ENCODE data around the gene LDLRAD4. TPM values are rescaled to one million over a fixed set of nuclear protein-coding genes. Genes with fewer than 3 reads are reported as not detected.

Gene LDLRAD4
- total and polyA plus RNA-seq, 9 of the 15 experiments (the other 6 are each of a cell fraction or from before 2014, with no cell fraction given): 0.01 TPM; not detected in 8

DNA sequence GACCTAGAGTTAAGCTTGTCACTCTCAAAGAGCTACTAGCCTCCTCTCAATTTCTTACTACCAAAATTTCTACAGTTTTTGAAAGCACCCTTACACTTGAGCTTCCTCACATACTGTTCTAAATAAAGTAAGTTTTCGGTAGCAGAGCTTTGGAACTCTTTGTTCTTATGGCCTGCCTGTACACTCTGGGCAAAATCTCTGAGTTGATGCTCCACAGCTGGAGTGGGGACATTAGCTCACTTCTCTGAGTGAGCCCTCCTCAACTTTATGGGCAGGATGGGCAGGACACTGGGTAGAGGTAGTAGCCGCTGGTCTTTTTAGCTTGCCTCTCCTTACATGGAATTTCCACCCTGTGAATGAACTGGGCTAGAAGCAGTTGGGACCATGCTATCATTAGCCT lies 380.0 kb downstream of the LDLRAD4 start:
- Histone ChIP-seq H4K20me1 (replicated peaks; ENCODE audit: control insufficient read depth, insufficient read depth, low read length) (no peaks in the 10 kb centered on the region), H3K79me2 (ENCODE audit: control insufficient read depth, insufficient read depth, low read length) (no peaks in the 10 kb centered on the region), H3K4me2 (ENCODE audit: insufficient read depth, low read length) (no peak overlapping the region), H3K9me3 (replicated peaks; ENCODE audit: control insufficient read depth, insufficient read depth, low read depth, low read length) (0 out of 2 replicates have a peak, but pooled peaks cover 5% of the 10 kb centered on the region), H3K4me3 (no peak overlapping the region), H2AFZ (ENCODE audit: low read depth, low read length) (no peak overlapping the region), H3K36me3 (ENCODE audit: control insufficient read depth, insufficient read depth, low read length) (no peaks in the 10 kb centered on the region), H3K27me3 (ENCODE audit: control insufficient read depth in 2 of 2, insufficient read depth in 2 of 2, low read length in 2 of 2) (peaks cover 0 to 4% of the 10 kb centered on the region in 2 experiments; a peak in 2 of 5 replicates), H3K4me1 (replicated peaks in 1 of 2; ENCODE audit: control insufficient read depth in 2 of 2, insufficient read depth in 2 of 2, low read length in 2 of 2) (no peaks in the 10 kb centered on the region), H3K9me1 (ENCODE audit: control insufficient read depth, insufficient read depth, low read length) (no peaks in the 10 kb centered on the region), H3K27ac (ENCODE audit: extremely low read depth, low read depth, low read length) (no peak overlapping the region), H3K9ac (ENCODE audit: insufficient read depth in 1 of 2, low read depth in 2 of 2, low read length in 2 of 2) (no peak overlapping the region)
- no TSS peak for BruUV-seq (replicated peaks)
- DNase-seq (ENCODE audit: extremely low read depth in 1 of 4, low spot score in 3 of 4) (no peak), ATAC-seq (no peak), FAIRE-seq (no peak)
- ChIA-PET CTCF (ENCODE audit: low intra/inter-chr PET ratio) (no interaction called here), POLR2A (interaction anchor here (1.2 kb wide), 1 partner anchor 14 kb away, joined by 4 read pairs; no protein-coding TSS in a partner anchor)
- in situ Hi-C loops (cut with MboI) (no loop called here), intact Hi-C loops (cut with micrococcal nuclease) (no loop called here)
- TF ChIP-seq U2AF1 (optimal IDR thresholded peaks at IDR 0.05; ENCODE audit: low read depth, low read length) (no peak), ETV5 (CRISPR knock-in tag; IDR thresholded peaks at IDR 0.05; ENCODE audit: low read depth) (no peak), NCOA1 (IDR thresholded peaks at IDR 0.05; ENCODE audit: low read depth) (no peak), ATF1 (CRISPR knock-in tag; IDR thresholded peaks at IDR 0.05) (no peak), ATF1 (tag; IDR thresholded peaks at IDR 0.05) (no peak), HNRNPLL (IDR thresholded peaks at IDR 0.05; ENCODE audit: low read depth, low read length, poor library complexity, severe bottlenecking) (no peak), FOXJ2 (tag; IDR thresholded peaks at IDR 0.05) (no peak), ZNF174 (CRISPR knock-in tag; IDR thresholded peaks at IDR 0.05) (no peak), HMGN3 (IDR thresholded peaks at IDR 0.05; ENCODE audit: borderline replicate concordance, extremely low read depth, insufficient read length, low read depth, low read length) (no peak), NFE2 (IDR thresholded peaks at IDR 0.05; ENCODE audit: low read depth) (no peak), RBM14 (IDR thresholded peaks at IDR 0.05; ENCODE audit: borderline replicate concordance, insufficient read depth, low read depth, low read length) (no peak), TEAD1 (CRISPR knock-in tag; IDR thresholded peaks at IDR 0.05) (no peak), MYNN (IDR thresholded peaks at IDR 0.05) (no peak), MYNN (CRISPR knock-in tag; IDR thresholded peaks at IDR 0.05) (no peak), ETS2 (tag; IDR thresholded peaks at IDR 0.05; ENCODE audit: borderline replicate concordance, poor library complexity, severe bottlenecking) (no peak), KLF1 (tag; IDR thresholded peaks at IDR 0.05) (no peak), SRSF3 (IDR thresholded peaks at IDR 0.05; ENCODE audit: insufficient read depth, low read length) (no peak), CTCFL (IDR thresholded peaks at IDR 0.05; ENCODE audit: borderline replicate concordance, insufficient read depth, low read depth, low read length, poor library complexity, severe bottlenecking) (no peak), ZNF589 (CRISPR knock-in tag; IDR thresholded peaks at IDR 0.05; ENCODE audit: low read depth) (no peak)
- TF ChIP-seq, protein P1, sequence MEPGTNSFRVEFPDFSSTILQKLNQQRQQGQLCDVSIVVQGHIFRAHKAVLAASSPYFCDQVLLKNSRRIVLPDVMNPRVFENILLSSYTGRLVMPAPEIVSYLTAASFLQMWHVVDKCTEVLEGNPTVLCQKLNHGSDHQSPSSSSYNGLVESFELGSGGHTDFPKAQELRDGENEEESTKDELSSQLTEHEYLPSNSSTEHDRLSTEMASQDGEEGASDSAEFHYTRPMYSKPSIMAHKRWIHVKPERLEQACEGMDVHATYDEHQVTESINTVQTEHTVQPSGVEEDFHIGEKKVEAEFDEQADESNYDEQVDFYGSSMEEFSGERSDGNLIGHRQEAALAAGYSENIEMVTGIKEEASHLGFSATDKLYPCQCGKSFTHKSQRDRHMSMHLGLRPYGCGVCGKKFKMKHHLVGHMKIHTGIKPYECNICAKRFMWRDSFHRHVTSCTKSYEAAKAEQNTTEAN (CRISPR knock-in tag; IDR thresholded peaks at IDR 0.05): no peak
- TF ChIP-seq, protein P2, sequence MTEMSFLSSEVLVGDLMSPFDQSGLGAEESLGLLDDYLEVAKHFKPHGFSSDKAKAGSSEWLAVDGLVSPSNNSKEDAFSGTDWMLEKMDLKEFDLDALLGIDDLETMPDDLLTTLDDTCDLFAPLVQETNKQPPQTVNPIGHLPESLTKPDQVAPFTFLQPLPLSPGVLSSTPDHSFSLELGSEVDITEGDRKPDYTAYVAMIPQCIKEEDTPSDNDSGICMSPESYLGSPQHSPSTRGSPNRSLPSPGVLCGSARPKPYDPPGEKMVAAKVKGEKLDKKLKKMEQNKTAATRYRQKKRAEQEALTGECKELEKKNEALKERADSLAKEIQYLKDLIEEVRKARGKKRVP (CRISPR knock-in tag; IDR thresholded peaks at IDR 0.05): no peak
- 3% methylated on average over 2 of the region's 2 CpGs for WGBS (ENCODE audit: insufficient coverage, low coverage, missing lambda C conversion rate)

All from K562 (cell line).